ENCODE measurements around the gene RBM47.

The RBM47 gene

DNA sequence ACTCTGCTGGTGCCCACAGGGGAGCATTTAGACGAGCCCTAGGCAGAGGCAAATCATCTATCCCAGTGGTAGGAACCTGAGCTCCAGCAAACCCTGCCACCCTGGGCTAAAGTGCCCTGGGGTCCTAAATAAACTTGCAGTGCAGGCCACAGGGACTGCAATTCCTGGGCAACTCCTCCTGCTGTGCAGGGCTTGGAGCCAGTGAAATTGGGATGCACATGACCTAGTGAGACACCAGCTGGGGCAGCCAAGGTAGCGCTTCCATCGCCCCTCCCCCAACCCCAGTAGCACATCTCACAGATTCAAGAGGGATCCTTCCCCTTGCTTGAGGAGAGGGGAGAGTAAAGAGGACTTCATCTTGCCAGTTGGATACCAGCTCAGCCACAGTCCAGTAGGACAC is 250.4 kb downstream of the RBM47 start:
- no peak for DNase-seq (ENCODE audit: low spot score)
- TF ChIP-seq, protein P1, sequence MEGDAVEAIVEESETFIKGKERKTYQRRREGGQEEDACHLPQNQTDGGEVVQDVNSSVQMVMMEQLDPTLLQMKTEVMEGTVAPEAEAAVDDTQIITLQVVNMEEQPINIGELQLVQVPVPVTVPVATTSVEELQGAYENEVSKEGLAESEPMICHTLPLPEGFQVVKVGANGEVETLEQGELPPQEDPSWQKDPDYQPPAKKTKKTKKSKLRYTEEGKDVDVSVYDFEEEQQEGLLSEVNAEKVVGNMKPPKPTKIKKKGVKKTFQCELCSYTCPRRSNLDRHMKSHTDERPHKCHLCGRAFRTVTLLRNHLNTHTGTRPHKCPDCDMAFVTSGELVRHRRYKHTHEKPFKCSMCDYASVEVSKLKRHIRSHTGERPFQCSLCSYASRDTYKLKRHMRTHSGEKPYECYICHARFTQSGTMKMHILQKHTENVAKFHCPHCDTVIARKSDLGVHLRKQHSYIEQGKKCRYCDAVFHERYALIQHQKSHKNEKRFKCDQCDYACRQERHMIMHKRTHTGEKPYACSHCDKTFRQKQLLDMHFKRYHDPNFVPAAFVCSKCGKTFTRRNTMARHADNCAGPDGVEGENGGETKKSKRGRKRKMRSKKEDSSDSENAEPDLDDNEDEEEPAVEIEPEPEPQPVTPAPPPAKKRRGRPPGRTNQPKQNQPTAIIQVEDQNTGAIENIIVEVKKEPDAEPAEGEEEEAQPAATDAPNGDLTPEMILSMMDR (IDR thresholded peaks at IDR 0.05; ENCODE audit: extremely low read depth, missing control alignments): no peak

DNA sequence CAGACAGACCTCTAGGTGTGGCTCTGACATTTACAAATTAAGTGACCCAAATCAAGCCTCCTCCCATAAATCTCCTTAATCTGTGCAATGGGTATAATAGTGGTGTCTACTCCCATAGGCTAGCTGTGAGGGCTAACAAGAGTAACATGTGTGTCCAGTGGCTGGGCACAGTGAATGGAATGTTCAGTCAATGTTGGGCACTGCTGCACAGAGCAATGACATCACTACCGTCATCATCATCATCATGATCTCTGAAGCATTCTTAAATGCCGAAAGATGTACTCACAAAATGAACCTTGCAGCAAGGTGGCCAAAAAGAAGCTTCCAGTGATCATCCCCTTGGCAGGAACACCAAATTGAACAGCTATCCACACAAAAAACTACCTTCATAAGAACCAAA is 251.0 kb downstream of the RBM47 start:
- TF ChIP-seq, protein P1 (IDR thresholded peaks at IDR 0.05; ENCODE audit: extremely low read depth, missing control alignments): no peak
- no peak for DNase-seq (ENCODE audit: low spot score)

DNA sequence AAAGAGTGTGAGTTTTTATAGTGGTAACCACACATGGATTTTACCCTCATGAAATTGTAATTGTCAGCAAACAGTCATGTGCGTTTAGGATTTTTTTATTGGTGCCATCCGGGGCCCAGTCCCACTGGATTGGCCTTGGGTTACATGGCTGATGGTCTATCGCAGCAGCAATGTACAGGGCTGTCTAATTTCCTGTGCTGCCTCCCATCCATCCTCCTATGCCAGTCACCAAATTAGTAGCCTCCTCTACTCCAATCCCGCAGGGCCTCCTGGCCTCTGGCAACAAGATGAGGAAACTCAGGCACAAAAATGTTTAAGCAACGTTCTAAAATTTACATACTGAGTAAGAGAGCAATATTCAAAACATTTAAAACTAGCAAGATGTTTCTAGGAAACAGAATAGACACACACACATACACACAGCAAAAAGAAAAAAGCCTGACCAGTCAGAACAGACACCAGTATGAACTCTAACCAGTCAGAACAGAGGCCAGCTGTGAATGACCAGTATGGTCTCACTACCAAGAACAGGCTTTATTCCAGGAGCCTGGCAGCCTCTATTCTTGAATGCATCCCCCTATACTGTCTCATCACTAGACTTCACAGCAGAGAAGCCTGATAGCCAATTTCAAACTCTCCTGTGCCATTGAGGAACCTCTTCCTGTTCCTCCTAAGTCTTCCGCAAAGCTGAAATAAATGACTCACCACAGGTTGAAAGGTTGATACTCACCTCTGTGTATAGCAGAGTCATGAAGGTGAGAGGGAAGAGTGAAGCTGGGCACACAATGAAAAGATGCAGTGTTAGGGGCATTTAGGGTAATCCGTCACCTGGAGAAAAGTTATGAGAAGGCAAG is 251.9 kb downstream of the RBM47 start:
- TF ChIP-seq, protein P1 (IDR thresholded peaks at IDR 0.05; ENCODE audit: extremely low read depth, missing control alignments): no peak
- no peak for DNase-seq (ENCODE audit: low spot score)

DNA sequence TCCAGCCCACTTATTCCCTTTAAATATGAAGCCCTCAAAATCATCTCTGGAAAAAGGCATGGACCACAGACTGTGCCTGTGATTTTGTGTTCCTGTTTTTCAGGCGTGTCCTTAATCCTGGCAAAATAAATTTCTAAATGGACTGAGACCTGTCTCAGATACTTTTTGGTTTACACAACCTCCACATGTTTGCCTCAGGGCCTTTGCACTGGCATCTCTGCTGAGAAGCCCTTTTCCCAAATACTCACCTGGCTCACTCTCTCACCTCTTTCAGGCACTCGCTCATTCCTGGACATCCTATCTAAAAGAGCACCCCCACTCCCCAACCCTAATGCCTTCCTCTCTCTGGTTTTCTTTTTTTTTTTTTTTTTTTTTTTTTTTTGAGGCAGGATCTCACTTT is 254.0 kb downstream of the RBM47 start:
- no peak for DNase-seq (ENCODE audit: low spot score)
- TF ChIP-seq, protein P1 (IDR thresholded peaks at IDR 0.05; ENCODE audit: extremely low read depth, missing control alignments): no peak

DNA sequence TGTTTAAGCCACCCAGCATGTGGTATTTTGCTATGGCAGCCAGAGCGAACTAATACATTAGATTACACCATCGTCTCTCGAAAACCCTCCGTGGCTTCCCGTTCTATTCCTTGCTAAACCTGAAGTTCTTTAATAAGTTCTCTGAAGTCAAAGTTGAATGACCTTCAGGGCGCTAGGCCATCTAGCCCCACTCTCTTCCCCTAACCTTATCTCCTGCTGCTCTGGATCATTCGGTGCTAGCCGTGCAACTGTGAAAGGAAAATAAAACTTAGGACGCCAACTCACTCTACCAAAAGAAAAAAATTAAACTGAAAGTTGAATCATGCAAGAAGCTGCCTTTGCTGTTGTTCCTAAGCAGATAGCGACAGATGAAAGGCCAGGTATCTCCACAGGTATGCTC is 254.6 kb downstream of the RBM47 start:
- TF ChIP-seq, protein P1 (IDR thresholded peaks at IDR 0.05; ENCODE audit: extremely low read depth, missing control alignments): no peak
- DNase-seq (ENCODE audit: low spot score): no peak

DNA sequence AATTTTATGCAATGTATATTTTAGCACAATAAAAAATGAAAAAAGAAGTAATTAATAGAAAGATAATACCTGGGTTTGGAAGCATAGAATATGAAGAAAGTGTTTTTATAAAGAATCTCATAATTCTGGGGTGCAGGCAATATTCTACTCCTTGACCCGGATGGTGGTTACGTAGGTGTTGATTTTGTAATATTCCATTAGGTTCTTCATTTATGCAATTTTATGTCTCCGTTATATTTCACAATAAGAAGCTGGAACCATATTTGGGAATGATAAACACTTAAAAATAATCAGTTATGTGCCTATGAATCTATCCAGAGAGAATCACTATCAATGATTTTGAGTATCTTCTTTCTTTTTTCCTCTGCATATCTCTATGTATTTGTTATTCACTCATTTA is 256.0 kb downstream of the RBM47 start:
- TF ChIP-seq, protein P1 (IDR thresholded peaks at IDR 0.05; ENCODE audit: extremely low read depth, missing control alignments): no peak
- DNase-seq (ENCODE audit: low spot score): no peak

Data from GM20000 (cell line).